Islet of Langerhans (tissue), 1 donor: ENCODE measurements around the gene KRTAP3-1.
"Not testable (repeated sequence)": the region's sequence is repeated elsewhere in the genome, so short reads cannot be mapped to it uniquely, and the experiment has no call there.

Experiments
- FAIRE-seq: peaks from one replicate; lab custom pipeline; 2011; peaks lifted over from hg19 to GRCh38; lab: Jason Lieb, UNC

The KRTAP3-1 gene

DNA sequence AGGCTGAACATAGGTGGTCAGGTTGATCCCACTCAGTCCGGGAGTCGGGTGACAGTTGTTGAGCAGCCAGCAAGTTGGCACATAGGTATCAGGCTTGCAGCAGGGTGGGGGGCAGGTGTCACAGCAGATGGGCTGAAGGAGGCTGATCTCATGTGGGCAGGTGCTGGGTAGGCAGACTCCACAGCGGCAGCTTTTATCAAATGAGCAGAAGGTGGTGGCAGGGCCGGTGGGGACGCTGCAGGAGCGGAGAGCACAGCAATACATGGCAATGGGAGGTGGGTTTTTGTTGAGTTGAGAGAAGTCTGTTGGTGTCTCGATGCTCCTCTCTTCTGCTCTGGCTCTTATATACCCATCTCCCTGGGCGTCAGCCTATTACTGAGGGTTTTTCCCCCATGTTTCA is at the start of gene KRTAP3-1:
Gene KRTAP3-1 (minus strand): TSS at position 318 of the 400 bp plus-strand sequence. CDS start 54 bp downstream, at position 264.
- no peak for FAIRE-seq

GRCh38 chr17:41057547-41057946 is 48.6 kb upstream of the KRTAP3-1 start:
- FAIRE-seq: no peak

DNA sequence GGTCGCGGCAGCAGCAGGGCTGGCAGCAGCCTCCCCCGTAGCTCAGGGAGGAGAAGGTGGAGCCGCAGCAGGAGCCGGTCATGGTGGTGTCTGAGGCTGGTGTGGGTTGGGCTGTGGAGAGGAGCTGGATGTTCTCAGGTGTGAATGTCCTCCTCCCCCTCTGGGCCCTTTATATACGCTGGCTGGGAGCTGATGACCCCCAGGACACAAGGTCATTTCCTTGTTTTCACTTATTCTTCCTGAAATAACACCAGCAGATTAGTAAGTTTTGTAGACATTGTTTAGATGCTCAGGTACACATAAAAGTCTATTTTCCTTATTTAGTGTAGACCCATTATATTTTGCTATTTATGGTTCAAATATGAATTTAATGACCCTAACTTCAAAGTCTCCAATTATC is 46.2 kb upstream of the KRTAP3-1 start, which contains the start of gene KRTAP2-2:
Gene KRTAP2-2 (minus strand): TSS at position 101 of the 400 bp plus-strand sequence. CDS start 19 bp downstream, at position 82.
- not testable (repeated sequence) for FAIRE-seq

- FAIRE-seq: not testable (repeated sequence)
These were observed 45.6 kb upstream of the KRTAP3-1 start for GRCh38 chr17:41054556-41054955.

DNA sequence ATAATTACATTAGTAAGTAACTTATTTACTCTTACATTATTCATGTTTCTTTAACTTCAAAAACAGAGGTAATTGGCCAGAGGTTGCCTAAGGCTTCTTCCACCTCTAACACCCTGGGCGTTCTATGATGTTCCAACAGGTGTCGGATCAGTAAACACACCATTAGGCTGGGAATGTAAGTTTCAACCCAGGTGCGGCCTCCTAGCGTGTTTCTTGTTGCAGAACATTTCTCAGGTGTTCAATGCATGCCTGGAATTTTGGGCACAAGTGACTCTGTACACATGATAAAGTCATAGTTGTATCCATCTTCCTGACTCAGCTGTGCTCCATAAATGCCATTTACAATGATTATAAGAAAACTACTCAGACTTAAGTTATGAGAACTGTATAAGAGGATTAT is 45.1 kb upstream of the KRTAP3-1 start:
- FAIRE-seq: no peak

- FAIRE-seq: no peak
These were observed 43.6 kb upstream of the KRTAP3-1 start for GRCh38 chr17:41052566-41052965.

DNA sequence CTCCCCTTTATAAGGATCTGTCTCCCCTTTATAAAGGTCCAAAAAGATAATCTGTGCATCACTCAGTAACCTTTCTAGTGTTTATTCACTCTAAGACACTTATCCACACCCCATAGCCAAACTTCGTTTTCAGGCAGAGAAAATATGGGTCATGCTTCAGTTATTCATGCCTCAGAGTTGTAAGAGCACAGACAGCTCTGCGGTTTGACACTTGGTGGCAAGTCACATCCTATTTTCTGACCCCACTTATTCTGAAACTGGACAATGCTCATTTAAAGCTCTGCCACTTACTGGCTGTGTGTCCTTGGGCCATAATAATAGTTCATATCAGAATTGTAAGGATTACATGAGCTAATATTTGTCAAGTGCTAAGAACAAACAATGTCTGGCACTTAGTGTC is 40.2 kb upstream of the KRTAP3-1 start:
- FAIRE-seq: no peak

- FAIRE-seq: no peak
These were observed 39.5 kb upstream of the KRTAP3-1 start for GRCh38 chr17:41048441-41048840.

GRCh38 chr17:41046735-41047465 is 38.0 kb upstream of the KRTAP3-1 start, which contains the start of gene KRTAP2-1:
TSS of gene KRTAP2-1 (minus strand) at chr17:41047316. CDS start at chr17:41047267, 49 bp downstream.
- FAIRE-seq: not testable (repeated sequence)

DNA sequence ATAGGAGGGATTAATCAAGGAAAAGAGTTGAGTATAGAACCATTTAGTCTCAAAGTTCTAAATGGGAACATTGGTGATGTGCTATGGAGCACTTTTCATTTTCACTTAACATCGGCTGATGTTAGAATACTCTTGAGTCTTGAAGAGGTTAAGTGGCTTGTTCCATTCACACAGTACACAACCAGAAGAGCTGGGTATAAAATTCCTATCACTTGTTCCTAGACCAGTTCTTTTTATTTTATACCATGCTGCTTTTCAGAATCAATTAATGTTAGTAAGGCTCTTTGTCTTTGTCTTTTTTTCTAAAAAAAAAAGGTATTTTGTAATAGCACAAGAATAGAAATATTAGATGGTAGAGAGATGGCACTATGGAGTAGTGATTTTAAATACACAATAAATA is 34.0 kb upstream of the KRTAP3-1 start:
- no peak for FAIRE-seq

- not testable (repeated sequence) for FAIRE-seq
These were observed 32.0 kb upstream of the KRTAP3-1 start, which contains the start of gene KRTAP1-1 for GRCh38 chr17:41040783-41041571. TSS of gene KRTAP1-1 (minus strand) at chr17:41041450. CDS start at chr17:41041397, 53 bp downstream.

DNA sequence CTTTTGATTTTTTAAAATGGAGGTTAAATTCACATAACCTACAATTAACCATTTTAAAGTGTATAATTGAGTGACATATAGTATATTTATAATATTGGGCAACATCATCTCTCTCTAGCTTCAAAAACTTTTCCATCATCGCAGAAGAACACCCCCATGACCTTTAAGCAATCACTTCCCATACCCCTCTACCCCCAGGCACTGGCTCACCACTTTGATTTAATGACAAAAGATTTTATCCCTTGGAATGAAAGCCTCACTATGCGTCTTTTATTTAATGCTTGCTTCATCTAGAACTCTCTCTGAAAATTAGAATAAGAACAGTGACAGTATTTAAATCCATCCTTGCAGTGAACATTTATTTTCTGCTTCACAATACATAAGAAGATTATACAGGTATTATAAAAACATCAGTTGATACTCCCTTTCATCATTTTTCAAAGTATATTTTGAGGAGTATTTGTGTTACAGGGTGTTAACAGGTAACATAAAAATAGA is 29.0 kb upstream of the KRTAP3-1 start:
- FAIRE-seq: no peak

DNA sequence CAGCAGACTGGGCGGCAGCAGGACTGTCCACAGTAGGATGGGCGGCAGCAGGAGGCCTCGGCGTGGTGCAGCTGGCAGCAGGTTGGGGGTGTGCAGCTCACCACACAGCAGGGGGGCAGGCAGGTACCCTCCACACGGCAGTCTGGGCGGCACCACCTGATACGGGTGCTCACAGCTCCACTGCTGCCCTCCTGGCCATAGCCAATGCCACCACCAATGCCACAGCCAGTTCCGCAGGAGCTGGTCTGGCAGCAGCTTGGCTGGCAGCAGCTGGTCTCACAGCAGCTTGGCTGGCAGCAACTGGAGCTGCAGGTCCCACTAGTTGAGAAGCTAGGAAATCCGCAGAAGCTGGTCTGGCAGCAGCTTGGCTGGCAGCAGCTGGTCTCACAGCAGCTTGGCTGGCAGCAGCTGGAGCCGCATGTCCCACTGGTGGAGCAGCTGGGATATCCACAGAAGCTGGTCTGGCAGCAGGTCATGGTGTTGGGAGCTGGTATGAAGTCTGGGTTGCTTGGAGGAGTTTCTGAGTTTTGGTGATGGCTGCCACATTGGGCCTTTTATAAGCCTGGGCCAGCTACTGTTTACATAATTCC is 25.5 kb upstream of the KRTAP3-1 start, which contains the start of gene KRTAP1-3:
Gene KRTAP1-3 (minus strand): TSS at position 529 of the 590 bp plus-strand sequence. CDS start 53 bp downstream, at position 476.
- FAIRE-seq: not testable (repeated sequence)

DNA sequence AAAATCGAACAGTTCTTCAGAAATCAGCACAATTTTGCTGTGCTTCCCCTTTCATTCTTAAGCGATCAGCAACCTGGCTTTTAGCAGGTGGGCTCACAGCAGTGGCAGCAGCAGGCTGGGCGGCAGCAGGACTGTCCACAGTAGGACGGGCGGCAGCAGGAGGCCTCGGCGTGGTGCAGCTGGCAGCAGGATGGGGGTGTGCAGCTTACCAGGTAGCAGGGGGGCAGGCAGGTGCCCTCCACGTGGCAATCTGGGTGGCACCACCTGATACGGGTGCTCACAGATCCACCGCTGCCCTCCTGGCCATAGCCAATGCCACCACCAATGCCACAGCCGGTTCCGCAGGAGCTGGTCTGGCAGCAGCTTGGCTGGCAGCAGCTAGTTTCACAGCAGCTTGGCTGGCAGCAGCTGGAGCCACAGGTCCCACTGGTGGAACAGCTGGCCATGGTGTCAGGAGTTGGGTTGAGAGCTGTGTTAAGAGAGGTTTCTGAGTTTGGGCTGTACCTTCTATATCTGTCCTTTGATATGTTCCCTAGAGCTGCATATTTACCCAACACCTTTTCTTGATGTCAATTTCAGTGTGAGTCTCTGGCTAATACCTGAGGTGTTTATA is 20.8 kb upstream of the KRTAP3-1 start, which contains the start of gene KRTAP1-4:
Gene KRTAP1-4 (minus strand): TSS at position 563 of the 613 bp plus-strand sequence. CDS start 117 bp downstream, at position 446.
- no peak for FAIRE-seq

GRCh38 chr17:41026715-41027471 is 18.0 kb upstream of the KRTAP3-1 start, which contains the start of gene KRTAP1-5:
TSS of gene KRTAP1-5 (minus strand) at chr17:41027208. CDS start at chr17:41027155, 53 bp downstream.
- FAIRE-seq: no peak

GRCh38 chr17:41024697-41025096 is 15.8 kb upstream of the KRTAP3-1 start:
- FAIRE-seq: no peak

- no peak for FAIRE-seq
These were observed 11.4 kb upstream of the KRTAP3-1 start for GRCh38 chr17:41020336-41020735.

GRCh38 chr17:41019415-41019814 is 10.5 kb upstream of the KRTAP3-1 start:
- FAIRE-seq: no peak

GRCh38 chr17:41018541-41018940 is 9.6 kb upstream of the KRTAP3-1 start:
- FAIRE-seq: no peak

DNA sequence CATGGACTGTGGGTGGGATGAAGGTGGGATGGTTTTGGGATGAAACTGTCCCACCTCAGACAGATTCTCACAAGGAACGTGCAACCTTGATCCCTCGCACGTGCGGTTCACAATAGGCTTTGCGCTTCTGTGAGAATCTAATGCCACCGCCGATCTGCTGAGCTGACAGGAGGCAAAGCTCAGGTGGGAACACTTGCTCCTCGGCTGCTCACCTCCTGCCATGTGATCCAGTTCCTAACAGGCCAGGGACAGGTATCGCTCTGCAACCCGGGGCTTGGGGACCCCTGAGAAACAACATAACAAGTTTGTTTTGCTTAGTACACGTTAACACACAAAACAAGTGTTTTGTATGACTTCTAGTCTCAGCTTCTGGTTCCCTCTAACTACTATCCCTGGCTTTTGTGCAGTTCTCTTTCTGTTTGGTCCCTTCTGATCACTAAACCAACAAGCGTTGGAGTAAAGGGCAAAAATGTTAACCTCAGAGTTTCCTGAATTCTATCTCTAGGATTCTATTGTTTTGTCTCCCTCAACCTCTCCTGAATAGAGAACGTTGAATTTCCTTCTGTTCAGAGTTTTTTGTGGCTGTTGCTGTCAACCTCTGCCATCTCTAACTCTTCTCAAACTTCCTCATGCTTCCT is 7.8 kb upstream of the KRTAP3-1 start:
- FAIRE-seq: no peak
